ENCODE measurements around the gene TBC1D8B.

- TF ChIP-seq CTCF (IDR thresholded peaks at IDR 0.05) (no peak), EZH2 (IDR thresholded peaks at IDR 0.05) (no peak)
Measured at GRCh38 chrX:106897259-106897658, 94.8 kb downstream of the TBC1D8B start.

Data from neural progenitor cell (in vitro differentiated cells).